Urinary bladder (tissue), 4 donors: Measurements from ENCODE around the gene CAMK2B. TPM values are rescaled to one million over a fixed set of nuclear protein-coding genes. Genes with fewer than 3 reads are reported as not detected.

ENCODE experiments used
- DNase-seq: peaks from one replicate; pipeline ENCODE4 v3.0.0-alpha.2; 2015; ENCODE audit errors: extremely low spot score
- H3K27ac ChIP-seq: one replicate; pipeline ENCODE4 v1.5.1; 2013; ENCODE audit warnings: low read depth, mild to moderate bottlenecking, moderate library complexity
- H3K36me3 ChIP-seq: one replicate; pipeline ENCODE4 v1.6.1; 2013; ENCODE audit warnings: mild to moderate bottlenecking, moderate library complexity; ENCODE audit not compliant: insufficient read depth
- H3K4me1 ChIP-seq: one replicate; pipeline ENCODE4 v1.6.1; 2013; ENCODE audit warnings: mild to moderate bottlenecking, moderate library complexity; ENCODE audit not compliant: insufficient read depth
- H3K4me3 ChIP-seq: one replicate; pipeline ENCODE4 v1.5.1; 2013; ENCODE audit warnings: low read depth, low read length
- WGBS: extraction: QIAGEN DNeasy Blood & Tissue Kit; methylation state at CpG from one replicate; pipeline ENCODE4 v1.1.7; 2013; 5-methylcytosine and 5-hydroxymethylcytosine counted together
- polyA plus RNA-seq: library from polyadenylated mRNA; stranded (reverse); fragments of 200-250 nt; gene quantifications from one replicate; pipeline ENCODE4 v1.2.3, GENCODE V29; 2013
- total RNA-seq: library from RNA; depleted of rRNA; stranded (reverse); fragments of >200 nt; gene quantifications from one replicate; pipeline ENCODE4 v1.2.3, GENCODE V29; 2014
- donor health status: healthy with polysubstance abuse.
- donor health status: healthy.

CAMK2B gene
- total and polyA plus RNA-seq, 2 donors = 0.32 to 1.5 TPM

GRCh38 chr7:44275146-44275545 is 50.2 kb downstream of the CAMK2B start:
- WGBS = 87% methylated on average over 7 of the region's 7 CpGs
- Histone ChIP-seq H3K4me1 (no peaks in the 10 kb centered on the region), H3K36me3 (no peaks in the 10 kb centered on the region), H3K27ac (no peak overlapping the region), H3K4me3 (no peak overlapping the region)
- no peak for DNase-seq

GRCh38 chr7:44274623-44274975 is 50.8 kb downstream of the CAMK2B start:
- H3K4me1 ChIP-seq = no peaks in the 10 kb centered on the region
- 92% methylated on average over 3 of the region's 3 CpGs for WGBS
- H3K4me3 ChIP-seq = no peak overlapping the region
- no peak overlapping the region for H3K27ac ChIP-seq
- no peaks in the 10 kb centered on the region for H3K36me3 ChIP-seq
- DNase-seq = no peak

GRCh38 chr7:44273681-44274622 is 51.4 kb downstream of the CAMK2B start:
- Histone ChIP-seq H3K4me1 (no peaks in the 10 kb centered on the region), H3K36me3 (no peaks in the 10 kb centered on the region), H3K4me3 (no peak overlapping the region), H3K27ac (no peak overlapping the region)
- no peak for DNase-seq
- WGBS = 86% methylated on average over 22 of the region's 22 CpGs

- DNase-seq = no peak
- Histone ChIP-seq H3K4me1 (no peaks in the 10 kb centered on the region), H3K4me3 (no peak overlapping the region), H3K36me3 (no peaks in the 10 kb centered on the region), H3K27ac (no peak overlapping the region)
- 85% methylated on average over 6 of the region's 6 CpGs for WGBS
Observed at GRCh38 chr7:44272981-44273380, 52.4 kb downstream of the CAMK2B start.

- no peak for DNase-seq
- Histone ChIP-seq H3K4me3 (no peak overlapping the region), H3K27ac (no peak overlapping the region), H3K4me1 (no peaks in the 10 kb centered on the region), H3K36me3 (no peaks in the 10 kb centered on the region)
- WGBS = 92% methylated on average over 7 of the region's 7 CpGs
Observed at GRCh38 chr7:44272456-44272855, 52.9 kb downstream of the CAMK2B start.

GRCh38 chr7:44269943-44270493 is 55.4 kb downstream of the CAMK2B start:
- DNase-seq = no peak
- H3K4me1 ChIP-seq = no peaks in the 10 kb centered on the region
- H3K27ac ChIP-seq = no peak overlapping the region
- 82% methylated on average over 7 of the region's 7 CpGs for WGBS
- H3K36me3 ChIP-seq = no peaks in the 10 kb centered on the region
- no peak overlapping the region for H3K4me3 ChIP-seq

- DNase-seq = no peak
- no peak overlapping the region for H3K27ac ChIP-seq
- no peaks in the 10 kb centered on the region for H3K4me1 ChIP-seq
- no peaks in the 10 kb centered on the region for H3K36me3 ChIP-seq
- 86% methylated on average over 10 of the region's 10 CpGs for WGBS
- no peak overlapping the region for H3K4me3 ChIP-seq
Observed at GRCh38 chr7:44269417-44269816, 56.0 kb downstream of the CAMK2B start.

- no peaks in the 10 kb centered on the region for H3K4me1 ChIP-seq
- no peak for DNase-seq
- H3K36me3 ChIP-seq = no peaks in the 10 kb centered on the region
- H3K4me3 ChIP-seq = no peak overlapping the region
- 91% methylated on average over 5 of the region's 5 CpGs for WGBS
- no peak overlapping the region for H3K27ac ChIP-seq
Observed at GRCh38 chr7:44268671-44269070, 56.7 kb downstream of the CAMK2B start.

- 62% methylated on average over 21 of the region's 21 CpGs for WGBS
- Histone ChIP-seq H3K4me1 (no peaks in the 10 kb centered on the region), H3K4me3 (no peak overlapping the region), H3K27ac (no peak overlapping the region), H3K36me3 (no peaks in the 10 kb centered on the region)
- no peak for DNase-seq
Observed at GRCh38 chr7:44267719-44268421, 57.5 kb downstream of the CAMK2B start.

GRCh38 chr7:44267178-44267577 is 58.2 kb downstream of the CAMK2B start:
- no peak overlapping the region for H3K27ac ChIP-seq
- DNase-seq = no peak
- 92% methylated on average over 3 of the region's 3 CpGs for WGBS
- no peak overlapping the region for H3K4me3 ChIP-seq
- H3K36me3 ChIP-seq = no peaks in the 10 kb centered on the region
- H3K4me1 ChIP-seq = no peaks in the 10 kb centered on the region

- H3K4me1 ChIP-seq = no peaks in the 10 kb centered on the region
- H3K36me3 ChIP-seq = no peaks in the 10 kb centered on the region
- no peak overlapping the region for H3K4me3 ChIP-seq
- no peak for DNase-seq
- no peak overlapping the region for H3K27ac ChIP-seq
- WGBS = 95% methylated on average over 8 of the region's 8 CpGs
Observed at GRCh38 chr7:44266526-44266925, 58.9 kb downstream of the CAMK2B start.

GRCh38 chr7:44265728-44266127 is 59.7 kb downstream of the CAMK2B start:
- Histone ChIP-seq H3K4me1 (no peaks in the 10 kb centered on the region), H3K4me3 (no peak overlapping the region), H3K36me3 (no peaks in the 10 kb centered on the region), H3K27ac (no peak overlapping the region)
- DNase-seq = no peak
- 75% methylated on average over 8 of the region's 8 CpGs for WGBS

- H3K27ac ChIP-seq = no peak overlapping the region
- DNase-seq = no peak
- H3K4me3 ChIP-seq = no peak overlapping the region
- no peaks in the 10 kb centered on the region for H3K36me3 ChIP-seq
- H3K4me1 ChIP-seq = no peaks in the 10 kb centered on the region
- 61% methylated on average over 11 of the region's 11 CpGs for WGBS
Observed at GRCh38 chr7:44264221-44264931, 61.0 kb downstream of the CAMK2B start.
